Measurements from ENCODE around the gene OR10R2.

DNA sequence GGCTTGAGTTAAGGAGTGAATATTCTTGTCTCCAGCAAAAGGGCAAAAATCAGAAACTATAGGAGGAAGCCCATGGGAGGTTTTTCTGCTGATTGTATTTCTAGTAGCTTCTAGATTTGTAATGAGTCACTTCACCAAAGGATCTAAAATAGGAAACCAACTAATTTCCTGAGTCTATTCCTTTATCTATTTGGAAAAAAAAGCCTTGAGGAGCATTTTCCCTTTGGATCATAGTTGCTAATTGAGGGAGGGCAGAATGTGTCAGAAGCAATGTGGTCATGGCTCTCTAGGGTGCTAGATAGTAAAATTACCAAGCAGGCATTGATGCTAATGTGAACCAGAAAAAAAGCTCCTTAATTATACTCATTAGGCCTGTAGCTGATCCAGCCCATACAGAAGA is at the start of gene OR10R2:
- TF ChIP-seq CTCF (IDR thresholded peaks at IDR 0.05; ENCODE audit: poor library complexity, severe bottlenecking) = no peak
- no peak for TF ChIP-seq EP300 (conservative IDR thresholded peaks at IDR 0.05; ENCODE audit: poor library complexity, severe bottlenecking)
- TF ChIP-seq TAF1 (IDR thresholded peaks at IDR 0.05; ENCODE audit: low read depth) = no peak
- TF ChIP-seq EZH2 (IDR thresholded peaks at IDR 0.05; ENCODE audit: borderline replicate concordance, insufficient read depth, low read length, poor library complexity, severe bottlenecking) = no peak

Data from neural cell (in vitro differentiated cells).